NOMO-1 treated with dmso at 0.1 percent for 144 hours (cell line): Measurements from ENCODE around the gene F7.
"Not testable (repeated sequence)": the region's sequence is repeated elsewhere in the genome, so short reads cannot be mapped to it uniquely, and the experiment has no call there.

Experiments
- DNase-seq: peaks from one replicate; lab custom pipeline; 2025; ENCODE audit not compliant: unreplicated experiment; lab: John Stamatoyannopoulos, UW

F7 gene

GRCh38 chr13:113098162-113098732, 7.3 kb upstream of the F7 start:
- no peak for DNase-seq

DNA sequence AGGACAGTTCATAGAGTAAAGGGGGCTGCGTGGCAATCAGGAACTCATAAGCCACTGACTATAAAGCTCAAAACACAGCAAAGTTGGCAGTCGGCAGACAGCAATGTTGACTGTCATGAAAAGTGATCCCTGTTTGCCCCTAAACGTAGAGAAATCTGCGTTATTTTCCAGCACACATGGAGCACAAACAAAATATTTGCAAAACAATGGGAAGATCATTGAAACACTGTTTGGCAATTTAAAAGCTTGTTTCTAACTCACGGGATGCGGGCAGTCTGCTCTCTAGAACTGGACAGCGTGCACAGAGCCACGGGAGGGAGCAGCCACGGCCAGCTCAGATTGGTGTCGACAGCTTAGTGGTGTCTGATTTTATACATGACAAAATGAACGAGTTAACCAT, 6.4 kb upstream of the F7 start:
- no peak for DNase-seq

GRCh38 chr13:113102302-113102701, 3.3 kb upstream of the F7 start:
- not testable (repeated sequence) for DNase-seq

GRCh38 chr13:113102727-113103126, 2.9 kb upstream of the F7 start:
- no peak for DNase-seq

DNA sequence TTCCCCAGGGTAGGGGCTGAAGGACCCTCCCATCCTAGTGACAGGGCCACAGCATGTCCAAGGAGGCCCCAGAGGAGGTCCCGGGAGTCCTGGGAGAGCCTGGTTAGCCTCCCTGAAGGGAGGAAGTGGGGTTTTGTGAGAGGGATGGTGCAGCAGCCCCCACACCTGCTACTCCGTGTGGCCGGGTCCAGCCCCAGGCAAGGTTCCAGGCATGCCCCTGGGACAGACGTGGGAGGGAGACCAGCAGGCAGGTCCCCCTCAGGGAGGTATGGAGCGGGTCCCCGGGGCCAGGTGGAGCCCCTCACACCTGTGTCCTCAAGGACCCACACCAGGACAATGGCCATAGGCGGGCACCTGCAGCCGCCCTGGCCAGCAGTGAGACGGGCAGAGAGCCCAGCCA, 1.9 kb upstream of the F7 start:
- no peak for DNase-seq

DNA sequence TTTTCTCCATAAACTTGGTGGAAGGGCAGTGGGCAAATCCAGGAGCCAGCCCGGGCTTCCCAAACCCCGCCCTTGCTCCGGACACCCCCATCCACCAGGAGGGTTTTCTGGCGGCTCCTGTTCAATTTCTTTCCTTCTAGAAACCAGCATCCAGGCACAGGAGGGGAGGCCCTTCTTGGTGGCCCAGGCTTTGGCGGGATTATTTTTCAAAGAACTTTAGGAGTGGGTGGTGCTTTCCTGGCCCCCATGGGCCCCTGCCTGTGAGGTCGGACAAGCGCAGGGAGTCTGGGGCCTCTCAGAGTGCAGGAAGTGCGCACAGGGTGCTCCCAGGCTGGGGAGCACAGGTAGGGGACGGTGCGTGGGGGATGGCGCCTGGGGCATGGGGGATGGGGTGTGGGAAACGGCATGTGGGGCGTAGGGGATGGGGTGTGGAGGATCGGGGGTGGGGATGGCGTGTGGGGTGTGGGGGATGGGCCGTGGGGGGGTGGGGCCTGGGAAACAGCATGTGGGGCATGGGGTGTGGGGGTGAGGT, 396 bp downstream of the F7 start:
- no peak for DNase-seq

DNA sequence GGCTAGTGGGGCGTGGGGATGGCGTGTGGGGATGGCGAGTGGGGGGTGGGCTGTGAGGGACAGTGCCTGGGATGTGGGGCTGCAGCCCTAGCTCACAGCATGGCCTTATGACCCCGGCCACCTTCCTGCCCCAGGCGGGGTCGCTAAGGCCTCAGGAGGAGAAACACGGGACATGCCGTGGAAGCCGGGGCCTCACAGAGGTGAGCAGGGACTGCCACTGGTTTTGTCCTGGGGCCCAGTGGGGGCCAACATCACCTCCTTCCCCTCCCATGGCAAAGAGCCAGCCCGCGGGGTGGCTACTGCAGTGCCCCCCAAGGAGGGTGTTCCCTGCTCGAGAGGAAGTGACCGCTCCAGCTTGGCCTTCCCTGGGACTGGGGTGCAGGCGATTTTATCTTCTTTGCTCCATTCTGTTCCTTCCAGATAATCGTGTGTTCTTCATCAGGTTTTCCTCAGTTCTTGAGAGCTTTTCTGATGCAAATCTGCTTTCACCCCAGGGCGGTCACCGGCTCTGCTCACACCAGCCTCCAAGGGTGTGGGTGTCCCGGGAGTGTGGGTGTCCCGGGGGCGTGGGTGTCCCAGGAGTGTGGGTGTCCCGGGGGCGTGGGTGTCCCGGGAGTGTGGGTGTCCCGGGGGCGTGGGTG, 1.2 kb downstream of the F7 start:
- no peak for DNase-seq

- DNase-seq: not testable (repeated sequence)
These were observed 2.9 kb downstream of the F7 start for GRCh38 chr13:113108521-113108920.

GRCh38 chr13:113109151-113110047, 3.8 kb downstream of the F7 start:
- no peak for DNase-seq

DNA sequence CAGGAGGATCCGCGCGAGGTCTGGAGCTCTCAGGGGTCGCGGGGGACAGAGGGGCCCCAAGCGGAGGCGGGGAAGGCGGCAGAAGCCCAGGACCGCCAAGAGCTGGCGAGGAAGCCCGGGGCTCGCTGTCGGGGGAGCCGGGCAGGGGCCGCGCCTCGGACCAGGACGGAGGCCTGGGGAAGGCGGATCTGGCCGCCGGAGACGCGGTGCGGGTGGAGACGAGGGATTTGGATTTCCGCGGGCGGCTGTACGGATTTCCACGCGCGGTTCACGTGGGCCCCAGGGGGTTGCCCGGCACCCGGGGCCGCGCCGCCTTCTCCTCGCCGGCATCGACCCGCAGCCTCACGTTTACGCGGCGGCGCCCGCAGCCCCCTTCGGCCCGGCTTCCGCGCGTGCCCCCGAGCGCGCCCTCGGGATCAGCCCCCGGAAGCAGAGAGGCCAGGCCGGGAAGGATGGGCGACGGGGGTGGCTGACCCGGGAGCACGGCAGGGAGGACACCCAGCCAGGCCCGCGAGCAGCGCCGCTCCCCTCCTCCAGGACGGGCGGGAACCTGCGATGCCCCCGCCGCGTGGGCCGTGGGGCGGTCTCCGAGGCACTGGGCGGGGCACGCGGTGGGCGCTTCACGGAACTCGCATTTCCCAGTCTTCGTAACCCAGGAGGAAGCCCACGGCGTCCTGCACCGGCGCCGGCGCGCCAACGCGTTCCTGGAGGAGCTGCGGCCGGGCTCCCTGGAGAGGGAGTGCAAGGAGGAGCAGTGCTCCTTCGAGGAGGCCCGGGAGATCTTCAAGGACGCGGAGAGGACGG, 4.7 kb downstream of the F7 start:
- DNase-seq: no peak

DNA sequence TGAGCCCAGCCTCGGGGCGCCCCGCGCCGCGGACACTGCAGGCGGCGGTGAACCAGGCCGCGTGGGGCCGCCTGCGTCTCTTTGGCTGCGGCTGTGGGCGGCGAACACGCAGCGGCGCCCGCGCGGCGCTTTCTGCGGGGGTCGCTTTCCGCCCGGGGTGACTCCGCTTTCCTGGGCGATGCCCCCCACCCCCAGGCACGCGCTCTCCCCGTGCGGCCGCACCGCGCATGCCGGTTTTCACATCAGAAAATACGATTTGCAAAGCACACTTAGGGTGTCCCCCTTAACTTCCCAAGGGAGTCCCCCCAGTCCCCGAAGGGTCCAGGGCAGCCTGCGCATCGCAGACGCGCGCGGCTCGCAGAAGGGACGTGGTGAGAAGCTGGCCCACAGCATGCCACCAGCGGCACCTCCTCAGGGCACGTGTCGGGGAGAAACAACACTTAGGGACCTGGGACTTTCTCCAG, 5.3 kb downstream of the F7 start:
- no peak for DNase-seq

- not testable (repeated sequence) for DNase-seq
These were observed 6.2 kb downstream of the F7 start for GRCh38 chr13:113111821-113112220.

- not testable (repeated sequence) for DNase-seq
These were observed 6.9 kb downstream of the F7 start for GRCh38 chr13:113112475-113112874.

DNA sequence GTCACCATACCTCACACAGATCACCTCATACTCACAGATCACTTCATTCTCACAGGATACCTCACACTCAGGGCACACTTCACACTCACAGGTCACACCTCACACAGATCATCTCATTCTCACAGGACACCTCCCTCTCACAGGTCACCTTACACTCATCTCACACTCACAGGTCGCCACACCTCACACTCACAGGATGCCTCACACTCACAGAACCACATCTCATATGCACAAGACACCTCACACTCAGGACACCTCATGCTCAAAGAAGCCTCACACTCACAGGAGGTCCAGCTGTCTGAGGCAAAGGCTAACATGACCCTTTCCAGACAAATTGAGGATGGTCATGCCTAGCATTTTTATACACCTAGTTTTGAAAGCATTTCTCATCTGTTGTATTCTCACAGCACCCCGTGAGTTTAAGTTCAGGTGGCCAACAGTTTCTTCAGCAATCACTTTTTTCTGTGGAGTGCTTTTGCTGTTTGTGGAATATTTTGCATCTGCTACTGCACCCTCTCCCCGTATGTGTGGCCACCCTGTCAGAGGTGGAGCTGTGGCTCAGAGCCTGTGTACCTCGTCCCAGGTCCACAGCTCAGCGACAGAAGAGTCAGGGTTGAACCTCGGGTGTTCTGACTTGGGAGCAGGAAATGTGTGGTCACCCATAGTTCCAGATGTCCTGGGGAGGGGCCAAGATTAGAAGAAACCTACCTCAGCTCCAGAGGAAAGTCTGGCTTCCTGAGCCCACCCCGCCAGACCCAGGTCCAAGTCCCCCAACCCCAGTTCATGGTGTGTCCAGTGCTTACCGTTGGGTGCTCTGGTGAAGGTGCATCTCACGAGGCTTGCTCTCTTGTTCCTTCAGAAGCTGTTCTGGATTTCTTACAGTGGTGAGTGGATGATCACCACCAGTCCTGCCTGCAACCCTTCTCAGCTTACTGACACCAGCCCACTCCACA, 7.6 kb downstream of the F7 start:
- DNase-seq: no peak

- DNase-seq: no peak
These were observed 8.3 kb downstream of the F7 start for GRCh38 chr13:113113846-113114271.

GRCh38 chr13:113114511-113115362, 9.1 kb downstream of the F7 start:
- no peak for DNase-seq

GRCh38 chr13:113115363-113116205, 10.0 kb downstream of the F7 start:
- DNase-seq: no peak
